ENCODE measurements around the gene LPAR3. TPM values are rescaled to one million over a fixed set of nuclear protein-coding genes. Genes with fewer than 3 reads are reported as not detected.

LPAR3 gene
- total RNA-seq, 1 donor from 2014 or later, result 0.67 TPM

- H3K27me3 Mint-ChIP-seq (ENCODE audit: low read depth), result no peaks in the 10 kb centered on the region
- no peak overlapping the region for H3K4me3 Mint-ChIP-seq
- H3K9me3 Mint-ChIP-seq, result no peaks in the 10 kb centered on the region
- no peak for DNase-seq (ENCODE audit: low spot score in 2 of 2, unreplicated experiment in 2 of 2)
- H3K27ac Mint-ChIP-seq, result no peak overlapping the region
- TF ChIP-seq CTCF (IDR thresholded peaks at IDR 0.05; ENCODE audit: unreplicated experiment), result no peak
- no peaks in the 10 kb centered on the region for H3K36me3 Mint-ChIP-seq
- peaks cover 54% of the 10 kb centered on the region for H3K4me1 Mint-ChIP-seq
These were observed 48.9 kb downstream of the LPAR3 start for GRCh38 chr1:84844094-84844493.

GRCh38 chr1:84842748-84843231 is 50.2 kb downstream of the LPAR3 start:
- Mint-ChIP-seq H3K4me1 (peaks cover 50% of the 10 kb centered on the region), H3K36me3 (no peaks in the 10 kb centered on the region), H3K9me3 (peaks cover 4% of the 10 kb centered on the region), H3K27ac (peak overlapping the region; percentile 51), H3K27me3 (ENCODE audit: low read depth) (peaks cover 4% of the 10 kb centered on the region), H3K4me3 (no peak overlapping the region)
- TF ChIP-seq CTCF (IDR thresholded peaks at IDR 0.05; ENCODE audit: unreplicated experiment), result no peak
- DNase-seq (ENCODE audit: low spot score in 2 of 2, unreplicated experiment in 2 of 2), result no peak

DNA sequence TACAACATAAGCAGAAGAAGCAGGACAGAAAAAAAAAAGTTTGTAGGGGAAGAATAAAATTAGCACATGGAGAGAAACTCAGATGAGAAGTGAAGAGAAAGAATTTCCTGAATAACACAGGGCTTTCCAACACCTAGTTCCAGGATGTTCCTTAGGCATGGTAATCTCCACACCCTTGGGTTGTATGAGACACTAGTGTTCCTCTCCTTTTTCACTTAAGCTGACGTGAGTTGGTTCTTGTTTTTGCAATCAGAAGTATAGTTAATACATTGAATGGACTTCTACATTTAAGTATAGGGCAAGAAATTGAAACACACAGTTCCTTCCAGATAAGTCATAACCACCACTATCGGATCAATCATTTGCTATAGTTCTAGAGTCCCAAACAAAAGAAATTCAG is 51.0 kb downstream of the LPAR3 start:
- Mint-ChIP-seq H3K27me3 (ENCODE audit: low read depth) (peaks cover 4% of the 10 kb centered on the region), H3K9me3 (peaks cover 4% of the 10 kb centered on the region), H3K4me1 (peaks cover 41% of the 10 kb centered on the region), H3K36me3 (no peaks in the 10 kb centered on the region), H3K4me3 (no peak overlapping the region), H3K27ac (no peak overlapping the region)
- no peak for DNase-seq (ENCODE audit: low spot score in 2 of 2, unreplicated experiment in 2 of 2)
- no peak for TF ChIP-seq CTCF (IDR thresholded peaks at IDR 0.05; ENCODE audit: unreplicated experiment)

DNA sequence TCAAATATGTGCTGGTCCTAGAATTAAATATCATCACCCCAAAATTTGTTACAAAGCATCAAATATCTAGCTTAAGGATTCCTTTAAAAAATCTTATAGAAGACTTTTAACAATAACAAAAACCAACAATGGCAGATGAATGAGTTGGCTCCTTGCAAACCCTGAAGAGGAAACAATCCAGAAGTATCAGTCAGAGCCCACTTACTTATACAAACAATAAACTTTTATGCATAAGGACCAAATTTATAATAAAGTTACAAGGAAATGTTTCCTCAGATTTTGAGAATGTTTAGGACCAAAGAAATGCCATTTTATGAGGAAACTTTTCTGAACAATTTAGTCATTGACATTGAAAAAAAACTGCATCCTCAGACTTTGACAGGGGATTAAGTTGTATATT is 52.7 kb downstream of the LPAR3 start:
- no peak for DNase-seq (ENCODE audit: low spot score in 2 of 2, unreplicated experiment in 2 of 2)
- Mint-ChIP-seq H3K9me3 (peaks cover 4% of the 10 kb centered on the region), H3K36me3 (no peaks in the 10 kb centered on the region), H3K4me3 (no peak overlapping the region), H3K27ac (no peak overlapping the region), H3K27me3 (ENCODE audit: low read depth) (peaks cover 4% of the 10 kb centered on the region), H3K4me1 (peaks cover 28% of the 10 kb centered on the region)
- TF ChIP-seq CTCF (IDR thresholded peaks at IDR 0.05; ENCODE audit: unreplicated experiment), result no peak

GRCh38 chr1:84839544-84839943 is 53.5 kb downstream of the LPAR3 start:
- Mint-ChIP-seq H3K4me1 (peaks cover 26% of the 10 kb centered on the region), H3K27ac (no peak overlapping the region), H3K27me3 (ENCODE audit: low read depth) (peaks cover 4% of the 10 kb centered on the region), H3K36me3 (no peaks in the 10 kb centered on the region), H3K4me3 (no peak overlapping the region), H3K9me3 (peaks cover 4% of the 10 kb centered on the region)
- no peak for TF ChIP-seq CTCF (IDR thresholded peaks at IDR 0.05; ENCODE audit: unreplicated experiment)
- no peak for DNase-seq (ENCODE audit: low spot score in 2 of 2, unreplicated experiment in 2 of 2)

DNA sequence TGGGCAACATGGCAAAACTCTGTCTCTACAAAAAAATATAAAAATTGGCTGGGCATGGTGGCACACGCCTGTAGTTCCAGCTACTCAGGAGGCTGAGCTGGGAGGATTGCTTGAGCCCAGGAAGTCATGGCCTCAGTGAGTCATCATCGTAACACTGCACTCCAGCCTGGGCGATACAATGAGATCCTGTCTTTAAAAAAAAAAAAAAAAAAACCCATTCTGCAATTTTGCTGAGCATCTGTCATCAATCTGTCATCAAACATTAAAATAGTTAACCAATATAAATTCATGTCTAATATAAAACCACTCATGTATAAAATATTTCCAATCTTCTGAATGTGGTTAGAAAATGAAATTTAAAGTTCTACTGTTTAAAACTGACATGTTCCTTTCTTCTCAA is 56.9 kb downstream of the LPAR3 start:
- DNase-seq (ENCODE audit: low spot score in 2 of 2, unreplicated experiment in 2 of 2), result no peak
- peaks cover 2% of the 10 kb centered on the region for H3K4me1 Mint-ChIP-seq
- peaks cover 4% of the 10 kb centered on the region for H3K27me3 Mint-ChIP-seq (ENCODE audit: low read depth)
- no peak overlapping the region for H3K4me3 Mint-ChIP-seq
- H3K36me3 Mint-ChIP-seq, result no peaks in the 10 kb centered on the region
- H3K9me3 Mint-ChIP-seq, result peaks cover 4% of the 10 kb centered on the region
- no peak overlapping the region for H3K27ac Mint-ChIP-seq
- no peak for TF ChIP-seq CTCF (IDR thresholded peaks at IDR 0.05; ENCODE audit: unreplicated experiment)
